ENCODE data around the gene IDH2.

- TF ChIP-seq CTCF (IDR thresholded peaks at IDR 0.05; ENCODE audit: low read depth, low read length) (no peak), POLR2A (IDR thresholded peaks at IDR 0.05; ENCODE audit: extremely low read depth, insufficient read length) (no peak)
Observed at GRCh38 chr15:90083419-90083818, 18.8 kb downstream of the IDH2 start.

All from NB4 (cell line).